ENCODE results near the gene TTF2. TPM values are rescaled to one million over a fixed set of nuclear protein-coding genes. Genes with fewer than 3 reads are reported as not detected.
A peak's percentile ranks its signal among the peaks of the same experiment; 100 is the strongest.
"Not testable (repeated sequence)": the region's sequence is repeated elsewhere in the genome, so short reads cannot be mapped to it uniquely, and the experiment has no call there.

Gene TTF2
- total RNA-seq, 3 donors from 2014 or later: 21.5 to 35.4 (median 30.2) TPM

GRCh38 chr1:117116090-117116783, 56.1 kb downstream of the TTF2 start:
- no peak for ATAC-seq
- H3K4me3 ChIP-seq: no peak overlapping the region
- intact Hi-C loops (cut with DNase I, micrococcal nuclease): no loop called here
- DNase-seq: no peak
- no peaks in the 10 kb centered on the region for H3K36me3 ChIP-seq (ENCODE audit: low read depth)
- no peak for TF ChIP-seq CTCF (IDR thresholded peaks at IDR 0.05)
- H3K9me3 ChIP-seq: no peaks in the 10 kb centered on the region
- H3K4me1 ChIP-seq (ENCODE audit: low read depth): no peaks in the 10 kb centered on the region

- no peaks in the 10 kb centered on the region for H3K9me3 ChIP-seq
- no peaks in the 10 kb centered on the region for H3K36me3 ChIP-seq (ENCODE audit: low read depth)
- no peak overlapping the region for H3K4me3 ChIP-seq
- DNase-seq (no peak), ATAC-seq (no peak)
- H3K4me1 ChIP-seq (ENCODE audit: low read depth): no peaks in the 10 kb centered on the region
- TF ChIP-seq CTCF (IDR thresholded peaks at IDR 0.05): no peak
- intact Hi-C loops (cut with DNase I, micrococcal nuclease): no loop called here
Observed at GRCh38 chr1:117116784-117117130, 56.6 kb downstream of the TTF2 start.

- H3K4me1 ChIP-seq (ENCODE audit: low read depth): no peaks in the 10 kb centered on the region
- H3K36me3 ChIP-seq (ENCODE audit: low read depth): no peaks in the 10 kb centered on the region
- no peaks in the 10 kb centered on the region for H3K9me3 ChIP-seq
- no peak for TF ChIP-seq CTCF (IDR thresholded peaks at IDR 0.05)
- DNase-seq (no peak), ATAC-seq (no peak)
- no peak overlapping the region for H3K4me3 ChIP-seq
- intact Hi-C loops (cut with DNase I, micrococcal nuclease): no loop called here
Observed at GRCh38 chr1:117117697-117118096, 57.6 kb downstream of the TTF2 start.

GRCh38 chr1:117118137-117118536, 58.0 kb downstream of the TTF2 start:
- no peaks in the 10 kb centered on the region for H3K36me3 ChIP-seq (ENCODE audit: low read depth)
- no peak for ATAC-seq
- no peaks in the 10 kb centered on the region for H3K9me3 ChIP-seq
- intact Hi-C loops (cut with DNase I, micrococcal nuclease): no loop called here
- H3K4me3 ChIP-seq: no peak overlapping the region
- no peaks in the 10 kb centered on the region for H3K4me1 ChIP-seq (ENCODE audit: low read depth)
- no peak for DNase-seq
- no peak for TF ChIP-seq CTCF (IDR thresholded peaks at IDR 0.05)

- H3K9me3 ChIP-seq; H3K4me1 ChIP-seq (ENCODE audit: low read depth); H3K36me3 ChIP-seq (ENCODE audit: low read depth); DNase-seq; intact Hi-C loops (cut with DNase I, micrococcal nuclease); ATAC-seq; H3K4me3 ChIP-seq: not testable (repeated sequence)
Observed at GRCh38 chr1:117119144-117119543, 59.0 kb downstream of the TTF2 start.

GRCh38 chr1:117120774-117121588, 60.9 kb downstream of the TTF2 start:
- no peaks in the 10 kb centered on the region for H3K4me1 ChIP-seq (ENCODE audit: low read depth)
- no peaks in the 10 kb centered on the region for H3K36me3 ChIP-seq (ENCODE audit: low read depth)
- intact Hi-C loops (cut with DNase I, micrococcal nuclease): loop anchor here in 1 of 2 donors (10.0 kb wide), 1 partner anchor 164 kb away; no protein-coding TSS in a partner anchor
- no peaks in the 10 kb centered on the region for H3K9me3 ChIP-seq
- no peak for TF ChIP-seq CTCF (IDR thresholded peaks at IDR 0.05)
- H3K4me3 ChIP-seq: peak overlapping the region; percentile 36
- DNase-seq (peak in 2 of 3 donors; percentile 7 to 28), ATAC-seq (peak; percentile 50)

All from mucosa of descending colon (tissue), 3 donors.